Neural progenitor cell (in vitro differentiated cells): ENCODE measurements around the gene C16orf54.
"Not testable (repeated sequence)": the region's sequence is repeated elsewhere in the genome, so short reads cannot be mapped to it uniquely, and the experiment has no call there.

Source experiments
- EZH2 ChIP-seq: fragments of 200-600 bp; sonication (generic); IDR thresholded peaks from 2 replicates; pipeline ENCODE4 v1.6.1; 2017; ENCODE audit warnings: antibody characterized with exemption, mild to moderate bottlenecking, moderate library complexity
- EZH2phosphoT487 ChIP-seq: fragments of 200-600 bp; sonication (generic); IDR thresholded peaks from 2 replicates; pipeline ENCODE4 v1.6.1; 2017; ENCODE audit warnings: antibody characterized with exemption
- TF ChIP-seq, protein P1 (sequence below): fragments of 200-600 bp; sonication (generic); IDR thresholded peaks from 2 replicates; pipeline ENCODE4 v1.5.1; 2017; ENCODE audit warnings: antibody characterized with exemption, mild to moderate bottlenecking

DNA sequence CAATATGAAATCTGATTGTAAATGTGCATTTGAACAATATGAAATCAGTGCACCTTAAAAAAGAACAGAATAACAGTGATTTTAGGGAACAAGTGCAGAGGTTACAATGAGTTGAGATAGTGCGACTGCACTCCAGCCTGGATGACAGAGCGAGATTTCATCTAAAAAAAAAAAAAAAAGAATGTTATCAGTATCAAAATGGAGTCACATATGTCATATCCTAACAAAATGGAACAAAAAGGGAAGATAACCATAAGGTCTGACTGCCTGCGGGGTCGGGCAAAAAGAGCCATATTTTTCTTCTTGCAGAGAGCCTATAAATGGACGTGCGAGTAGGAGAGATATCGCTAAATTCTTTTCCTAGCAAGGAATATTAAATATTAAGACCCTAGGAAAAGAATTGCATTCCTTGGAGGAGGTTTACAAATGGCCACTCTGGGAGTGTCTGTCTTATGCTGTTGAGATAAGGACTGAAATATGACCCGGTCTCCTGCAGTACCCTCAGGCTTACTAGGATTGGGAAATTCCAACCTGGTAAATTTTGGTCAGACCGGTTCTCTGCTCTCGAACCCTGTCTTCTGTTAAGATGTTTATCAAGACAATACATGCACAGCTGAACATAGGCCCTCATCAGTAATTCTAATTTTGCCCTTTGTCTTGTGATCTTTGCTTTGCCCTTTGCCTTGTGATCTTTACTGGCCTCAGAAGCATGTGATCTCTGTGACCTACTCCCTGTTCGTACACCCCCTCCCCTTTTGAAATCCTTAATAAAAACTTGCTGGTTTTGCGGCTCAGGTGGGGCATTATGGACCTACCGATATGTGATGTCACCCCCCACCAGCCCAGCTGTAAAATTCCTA lies 37.5 kb upstream of the C16orf54 start:
- TF ChIP-seq, protein P1, sequence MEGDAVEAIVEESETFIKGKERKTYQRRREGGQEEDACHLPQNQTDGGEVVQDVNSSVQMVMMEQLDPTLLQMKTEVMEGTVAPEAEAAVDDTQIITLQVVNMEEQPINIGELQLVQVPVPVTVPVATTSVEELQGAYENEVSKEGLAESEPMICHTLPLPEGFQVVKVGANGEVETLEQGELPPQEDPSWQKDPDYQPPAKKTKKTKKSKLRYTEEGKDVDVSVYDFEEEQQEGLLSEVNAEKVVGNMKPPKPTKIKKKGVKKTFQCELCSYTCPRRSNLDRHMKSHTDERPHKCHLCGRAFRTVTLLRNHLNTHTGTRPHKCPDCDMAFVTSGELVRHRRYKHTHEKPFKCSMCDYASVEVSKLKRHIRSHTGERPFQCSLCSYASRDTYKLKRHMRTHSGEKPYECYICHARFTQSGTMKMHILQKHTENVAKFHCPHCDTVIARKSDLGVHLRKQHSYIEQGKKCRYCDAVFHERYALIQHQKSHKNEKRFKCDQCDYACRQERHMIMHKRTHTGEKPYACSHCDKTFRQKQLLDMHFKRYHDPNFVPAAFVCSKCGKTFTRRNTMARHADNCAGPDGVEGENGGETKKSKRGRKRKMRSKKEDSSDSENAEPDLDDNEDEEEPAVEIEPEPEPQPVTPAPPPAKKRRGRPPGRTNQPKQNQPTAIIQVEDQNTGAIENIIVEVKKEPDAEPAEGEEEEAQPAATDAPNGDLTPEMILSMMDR, result not testable (repeated sequence)
- TF ChIP-seq EZH2, EZH2phosphoT487: not testable (repeated sequence)
